HG03280 (cell line): ENCODE measurements around the gene ELOVL7.
"Not testable (repeated sequence)": the region's sequence is repeated elsewhere in the genome, so short reads cannot be mapped to it uniquely, and the experiment has no call there.

Experiments
- ATAC-seq: cut with Tn5 transposase; IDR thresholded peaks from one replicate; pipeline ENCODE4 v1.9.1; 2021; ENCODE audit warnings: mild to moderate bottlenecking, moderate library complexity; ENCODE audit not compliant: unreplicated experiment

Gene ELOVL7

GRCh38 chr5:60833520-60833919, 10.5 kb downstream of the ELOVL7 start:
- ATAC-seq: no peak

- peak; percentile 58 for ATAC-seq
Observed at GRCh38 chr5:60830581-60831127, 13.4 kb downstream of the ELOVL7 start.

DNA sequence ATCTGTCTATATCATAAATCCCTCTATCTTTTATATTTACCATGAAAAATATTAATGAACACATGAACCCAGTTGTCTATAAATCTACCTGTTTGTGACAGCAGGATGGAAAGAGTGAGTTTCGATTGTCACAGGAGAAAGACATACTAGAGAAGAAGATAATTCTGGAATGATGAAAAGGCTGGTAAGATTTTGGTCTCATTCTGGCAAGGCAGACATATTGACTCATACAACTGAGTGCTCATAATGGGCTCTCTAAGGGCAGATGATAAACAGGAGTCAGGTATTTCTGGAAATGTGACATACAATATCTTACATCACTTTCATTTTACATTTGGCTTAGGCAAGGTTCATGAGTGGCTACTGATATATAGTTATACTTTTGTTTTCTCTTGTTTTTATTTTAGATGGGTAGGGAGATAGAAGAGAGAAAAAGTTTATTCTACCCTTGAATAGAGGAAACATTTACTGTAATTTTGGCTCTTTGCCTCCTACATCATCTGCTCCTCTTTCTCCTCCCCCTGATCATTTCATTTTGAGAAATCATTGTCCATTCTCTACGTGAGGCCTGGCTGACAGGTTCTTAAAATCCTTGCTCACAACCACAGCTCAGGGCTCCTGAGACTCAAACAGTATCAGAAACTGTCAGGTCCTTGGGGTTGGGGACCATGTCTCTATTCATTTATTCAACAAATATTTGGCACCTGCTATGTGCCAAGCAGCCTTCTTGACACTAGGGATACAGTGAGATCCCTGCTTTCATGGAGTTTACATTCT, 14.4 kb downstream of the ELOVL7 start:
- ATAC-seq: peak; percentile 43

- no peak for ATAC-seq
Observed at GRCh38 chr5:60827201-60827600, 16.9 kb downstream of the ELOVL7 start.

GRCh38 chr5:60826653-60827052, 17.4 kb downstream of the ELOVL7 start:
- ATAC-seq: peak; percentile 48

DNA sequence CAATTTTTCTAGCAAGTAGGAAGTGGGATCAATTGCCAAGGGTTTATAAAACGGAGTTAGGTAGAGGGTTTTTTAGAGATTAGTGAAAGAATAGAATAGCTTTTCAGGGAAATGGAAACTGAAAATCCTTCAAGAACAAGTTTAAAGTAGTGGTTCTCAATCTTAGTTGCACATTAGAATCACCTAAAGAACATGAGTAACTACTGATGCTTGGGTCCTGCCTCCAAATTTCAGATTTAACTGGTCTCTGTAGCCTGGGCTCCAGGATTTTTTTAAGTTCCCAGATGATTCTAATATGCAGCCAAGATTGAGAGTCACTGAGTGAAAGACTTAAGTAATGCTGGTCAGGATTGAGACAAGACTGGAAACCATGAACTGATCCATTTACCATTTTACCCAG, 20.5 kb downstream of the ELOVL7 start:
- no peak for ATAC-seq

GRCh38 chr5:60822285-60822556, 21.8 kb downstream of the ELOVL7 start:
- ATAC-seq: no peak

DNA sequence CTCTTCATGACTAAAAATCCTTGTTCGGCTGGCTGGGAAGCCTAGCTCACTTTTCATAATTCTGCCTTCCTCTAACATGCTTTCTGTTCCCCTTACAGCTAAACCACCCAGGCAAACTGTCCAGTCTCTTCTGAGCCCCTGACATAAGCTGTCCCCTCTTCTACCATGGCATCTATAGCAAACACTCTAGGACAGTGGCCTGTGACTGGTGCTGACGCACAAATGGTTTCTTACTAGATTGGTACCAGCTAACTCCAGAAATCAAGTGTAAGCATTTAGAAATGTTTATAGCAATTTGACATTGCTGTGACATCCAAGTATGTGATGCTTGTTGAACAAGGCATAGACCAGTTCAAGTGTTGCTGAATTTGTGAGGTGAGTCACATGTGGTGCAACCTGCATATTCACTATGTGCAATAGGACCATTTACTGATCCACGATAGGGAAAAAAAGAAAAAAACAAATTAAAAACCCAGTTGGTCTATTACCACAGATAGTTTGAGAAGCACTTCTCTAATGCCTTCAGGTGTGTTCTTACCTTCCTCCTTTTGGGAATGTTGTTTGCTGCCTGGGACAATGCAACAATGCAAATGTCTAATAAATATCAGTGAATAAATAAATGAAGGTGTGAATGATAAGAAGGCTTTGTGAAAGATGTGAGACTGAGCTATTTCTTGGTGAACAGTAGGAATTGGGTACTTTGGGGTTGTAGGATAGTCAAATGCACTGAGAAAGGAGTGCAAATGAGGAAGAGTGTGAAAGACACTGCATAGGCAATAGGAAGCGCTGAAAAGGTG, 22.4 kb downstream of the ELOVL7 start:
- no peak for ATAC-seq

DNA sequence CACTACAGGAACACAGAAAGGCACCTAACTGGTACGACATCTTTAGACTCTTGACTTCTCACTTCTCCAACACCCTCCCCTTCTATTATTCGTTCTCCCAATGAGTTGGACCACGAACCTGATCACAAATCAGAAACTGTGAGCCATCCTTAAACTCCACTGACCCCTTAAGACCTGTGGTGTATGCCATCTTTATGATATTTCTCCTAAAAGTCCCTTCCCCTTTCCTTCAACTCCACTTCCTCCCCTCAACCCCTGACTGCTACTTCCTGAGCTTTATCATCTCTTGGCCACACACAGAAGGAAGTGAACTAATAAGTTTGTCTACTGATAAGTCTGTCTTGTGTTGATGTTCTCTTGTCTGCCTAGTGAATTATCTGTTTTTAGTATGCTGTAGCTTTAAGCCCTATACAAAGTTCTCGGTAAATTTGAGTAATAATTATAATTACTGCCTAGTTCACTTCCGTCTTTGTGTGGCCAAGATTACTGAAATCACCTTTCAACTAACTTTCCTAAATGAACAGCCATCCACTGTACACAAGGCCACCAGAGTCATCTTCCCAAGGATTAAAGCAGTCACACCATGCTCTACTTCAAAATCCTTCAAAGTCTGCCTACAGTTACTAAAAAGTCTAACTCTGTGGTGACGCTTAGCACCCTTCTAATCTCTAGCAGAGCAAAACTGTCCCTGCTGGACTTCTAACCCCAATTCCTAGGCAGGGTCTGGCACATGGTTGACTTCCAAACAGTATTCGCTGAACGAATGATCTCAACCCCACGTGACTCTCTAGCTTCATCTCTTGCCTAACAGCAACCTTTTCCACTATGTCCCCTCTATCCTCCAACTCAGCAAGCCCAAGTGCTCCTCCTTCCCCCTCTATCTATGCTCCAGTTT, 23.2 kb downstream of the ELOVL7 start:
- ATAC-seq: no peak

DNA sequence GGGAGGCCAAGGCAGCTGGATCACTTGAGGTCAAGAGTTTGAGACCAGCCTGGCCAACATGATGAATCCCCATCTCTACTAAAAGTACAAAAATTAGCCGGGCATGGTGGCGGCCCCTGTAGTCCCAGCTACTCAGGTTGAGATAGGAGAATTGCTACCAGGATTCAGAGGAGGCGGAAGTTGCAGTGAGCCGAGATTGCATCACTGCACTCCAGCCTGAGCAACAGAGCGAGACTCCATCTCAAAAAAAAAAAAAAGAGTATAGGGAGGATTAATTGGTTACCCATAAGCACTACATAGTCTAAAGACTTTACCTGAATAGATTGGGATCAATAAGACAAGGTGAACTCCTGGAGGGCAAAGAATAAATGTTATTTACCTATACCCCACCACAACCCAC, 27.9 kb downstream of the ELOVL7 start:
- ATAC-seq: not testable (repeated sequence)

DNA sequence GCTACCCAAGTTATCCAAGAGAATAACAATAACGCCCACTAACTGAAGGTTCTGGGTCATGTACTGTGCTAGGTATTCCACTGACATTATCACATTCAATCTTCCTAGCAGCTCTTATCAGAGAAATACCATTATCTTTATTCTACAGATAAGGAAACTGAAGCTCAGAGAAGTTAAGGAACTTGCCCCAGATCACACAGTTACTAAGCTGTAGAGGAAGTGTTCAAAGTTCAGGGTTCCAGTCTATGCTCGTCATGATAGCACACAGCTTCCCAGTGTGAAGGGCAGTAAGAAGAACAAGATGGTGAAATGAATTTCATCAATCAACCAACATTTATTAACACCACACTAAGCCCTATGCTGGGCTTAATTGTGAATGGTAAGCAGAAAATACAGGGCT, 29.6 kb downstream of the ELOVL7 start:
- ATAC-seq: no peak

DNA sequence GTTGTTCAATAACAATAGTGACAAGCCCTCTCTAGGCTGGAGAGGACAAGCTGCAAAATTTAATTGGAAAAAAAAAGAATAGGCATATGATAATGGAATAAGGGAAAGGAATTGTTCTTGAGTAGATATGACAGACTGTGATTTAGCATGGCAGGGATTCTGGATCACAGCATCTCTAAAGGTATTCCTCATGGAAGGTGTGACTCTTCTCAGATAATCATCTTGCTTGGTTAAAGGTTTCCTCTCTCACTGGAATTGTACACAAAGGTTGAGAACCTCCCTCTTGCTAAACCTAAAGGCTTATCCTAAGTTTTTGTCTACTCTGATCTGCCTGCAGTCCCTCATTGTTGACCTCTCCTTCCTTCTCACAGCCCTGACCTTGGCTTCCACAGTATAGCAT, 31.6 kb downstream of the ELOVL7 start:
- no peak for ATAC-seq

GRCh38 chr5:60811105-60811504, 33.0 kb downstream of the ELOVL7 start:
- ATAC-seq: no peak

GRCh38 chr5:60810438-60811085, 33.5 kb downstream of the ELOVL7 start:
- ATAC-seq: no peak

- no peak for ATAC-seq
Observed at GRCh38 chr5:60809891-60810425, 34.1 kb downstream of the ELOVL7 start.

DNA sequence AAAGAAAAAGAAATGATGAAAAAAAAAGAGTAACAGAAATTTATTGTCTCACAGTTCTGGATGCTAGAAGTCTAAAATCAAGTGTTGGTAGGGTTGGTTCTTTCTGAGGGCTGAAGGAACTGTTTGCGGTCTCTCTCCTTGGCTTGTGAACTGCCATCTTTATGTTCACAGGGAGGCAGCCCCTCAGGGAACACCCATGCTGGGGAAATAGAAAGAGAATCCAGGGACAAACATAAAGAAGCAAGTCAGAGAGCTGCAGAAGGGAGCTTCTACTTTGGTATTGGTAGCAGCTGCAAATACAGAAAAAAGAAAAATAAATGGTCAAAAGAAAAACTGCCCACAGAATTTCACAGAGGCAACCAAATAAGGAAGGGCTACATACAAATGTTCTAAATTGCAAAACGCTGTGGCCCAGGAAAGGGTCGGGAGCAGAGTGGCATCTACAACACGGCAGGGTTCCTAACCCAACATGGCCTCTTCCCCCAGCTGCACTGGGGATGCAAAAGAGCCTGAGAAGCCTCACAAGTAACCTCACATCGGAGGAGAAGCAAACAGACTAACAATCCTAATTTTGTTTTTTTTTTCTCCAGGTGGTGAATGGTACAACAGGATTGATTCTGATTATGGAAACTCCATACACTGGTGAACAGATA, 37.4 kb downstream of the ELOVL7 start:
- ATAC-seq: no peak

DNA sequence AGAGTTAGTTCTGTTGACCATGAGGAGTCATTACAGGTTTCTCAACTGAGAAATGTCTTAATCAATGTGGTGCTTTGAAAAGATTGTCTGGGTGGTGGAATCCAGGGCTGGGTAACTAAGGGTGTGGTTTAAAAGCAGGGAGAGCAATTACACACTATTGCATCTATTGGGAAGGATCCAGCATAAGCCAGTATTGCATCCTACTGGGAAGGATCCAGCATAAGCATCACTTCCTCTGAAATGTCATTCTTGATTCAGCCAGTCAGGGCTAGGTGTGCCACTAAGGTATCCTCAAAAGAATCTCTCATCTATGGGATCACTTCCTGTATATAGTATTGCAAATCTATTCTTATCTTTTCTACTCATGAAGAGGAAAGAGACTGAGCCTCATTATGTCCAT, 38.6 kb downstream of the ELOVL7 start:
- no peak for ATAC-seq

DNA sequence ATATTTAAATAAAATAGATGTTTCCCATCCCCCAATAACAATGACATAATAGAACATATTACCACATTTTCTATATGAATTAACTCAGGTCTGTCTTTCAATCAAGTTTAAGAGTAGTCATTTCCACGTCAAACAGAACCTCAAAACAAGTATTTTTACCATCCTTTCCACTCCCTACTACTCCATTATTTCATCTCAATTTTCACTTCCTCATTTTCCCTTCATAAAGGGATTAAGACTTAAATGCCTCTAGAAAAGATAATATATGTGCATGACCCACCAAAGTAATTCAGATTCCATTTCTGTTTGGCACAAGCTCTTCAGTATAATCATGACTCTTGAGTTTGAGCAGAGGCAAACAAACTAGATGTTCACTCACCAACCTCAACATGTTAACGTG, 40.4 kb downstream of the ELOVL7 start:
- ATAC-seq: no peak

DNA sequence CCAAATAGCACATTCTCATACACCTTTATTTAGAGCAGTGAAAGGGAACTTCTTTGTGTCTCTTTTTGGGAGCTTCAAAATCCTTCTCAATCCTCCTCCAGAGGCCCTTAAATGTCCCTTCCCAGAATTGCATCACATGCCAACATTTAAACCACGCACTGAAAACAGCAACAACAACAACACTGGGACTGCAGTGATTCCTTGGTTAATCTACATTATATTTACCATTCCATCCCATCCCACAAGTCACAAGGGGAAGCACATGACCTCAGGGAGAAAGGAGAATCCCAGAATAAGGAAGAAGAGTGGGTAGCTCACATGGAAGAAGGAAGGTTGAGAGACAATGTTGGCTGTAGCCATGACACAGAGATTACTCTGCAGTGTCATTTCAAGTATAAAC, 41.1 kb downstream of the ELOVL7 start:
- ATAC-seq: no peak

DNA sequence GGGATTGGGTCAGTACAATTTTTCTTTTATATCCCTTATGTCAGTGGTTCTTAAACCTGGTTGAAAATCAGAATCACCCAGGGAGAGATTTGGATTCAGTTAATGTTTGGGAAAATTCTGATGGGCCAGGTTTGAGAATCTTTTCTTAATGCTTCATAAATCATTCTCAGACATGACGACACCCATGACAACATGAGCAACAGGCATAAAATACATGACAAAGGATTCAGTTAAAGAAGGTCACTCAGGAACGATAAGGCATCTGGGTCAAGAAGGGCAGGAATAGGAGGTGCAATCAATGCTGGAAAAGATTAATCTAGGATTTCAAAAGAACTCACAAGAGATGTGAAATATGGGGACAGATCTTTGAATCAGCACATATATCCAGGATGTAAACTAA, 41.8 kb downstream of the ELOVL7 start:
- no peak for ATAC-seq
